Neural progenitor cell (in vitro differentiated cells): ENCODE results near the gene C20orf202.

Experiments
- CTCF ChIP-seq: fragments of 200-600 bp; sonication (generic); IDR thresholded peaks from 2 replicates; pipeline ENCODE4 v1.5.1; 2017; ENCODE audit warnings: antibody characterized with exemption, mild to moderate bottlenecking
- EZH2 ChIP-seq: fragments of 200-600 bp; sonication (generic); IDR thresholded peaks from 2 replicates; pipeline ENCODE4 v1.6.1; 2017; ENCODE audit warnings: antibody characterized with exemption, mild to moderate bottlenecking, moderate library complexity
- EZH2phosphoT487 ChIP-seq: fragments of 200-600 bp; sonication (generic); IDR thresholded peaks from 2 replicates; pipeline ENCODE4 v1.6.1; 2017; ENCODE audit warnings: antibody characterized with exemption

- TF ChIP-seq CTCF (no peak), EZH2phosphoT487 (no peak), EZH2 (no peak)
These were observed 37.3 kb downstream of the C20orf202 start for GRCh38 chr20:1240549-1240948.
